HepG2 (cell line): ENCODE data around the gene SPOCD1.

Experiments used
- FOXK2 ChIP-seq: fragments of 450-650 bp; IDR thresholded peaks from 2 replicates; pipeline ENCODE4 v1.6.1; 2016
- JUND ChIP-seq: sonication (generic); formaldehyde crosslinking; IDR thresholded peaks from 2 replicates; pipeline ENCODE4 v1.8.0; 2022; ENCODE audit warnings: mild to moderate bottlenecking, missing genetic modification reagents
- NR2C2 ChIP-seq: sonication (generic); formaldehyde crosslinking; IDR thresholded peaks from 2 replicates; pipeline ENCODE4 v1.4.0; 2020; ENCODE audit warnings: missing genetic modification reagents, mild to moderate bottlenecking, moderate library complexity, borderline replicate concordance
- RAD51 ChIP-seq: fragments of 450-650 bp; IDR thresholded peaks from 2 replicates; pipeline ENCODE4 v1.6.1; 2016; ENCODE audit warnings: borderline replicate concordance
- RARG ChIP-seq: sonication (generic); formaldehyde crosslinking; IDR thresholded peaks from 2 replicates; pipeline ENCODE4 v1.4.0; 2020; ENCODE audit warnings: low read depth, mild to moderate bottlenecking, missing genetic modification reagents
- SMC3 ChIP-seq: IDR thresholded peaks from 2 replicates; pipeline ENCODE4 v1.6.1; 2011; ENCODE audit warnings: low read length, improper control_type of control experiment
- SNRNP70 ChIP-seq: fragments of 200-400 bp; formaldehyde crosslinking; IDR thresholded peaks from 2 replicates; pipeline ENCODE4 v1.6.1; 2017; ENCODE audit warnings: mild to moderate bottlenecking, low read depth, low read length, moderate library complexity
- ZNF124 ChIP-seq: sonication (generic); formaldehyde crosslinking; IDR thresholded peaks from 2 replicates; pipeline ENCODE4 v1.4.0; 2020; ENCODE audit warnings: missing genetic modification reagents
- ZNF274 ChIP-seq: sonication (generic); formaldehyde crosslinking; IDR thresholded peaks from 2 replicates; pipeline ENCODE4 v1.5.1; 2020; ENCODE audit warnings: mild to moderate bottlenecking, missing genetic modification reagents
- TF ChIP-seq, protein P1 (sequence below): sonication (generic); formaldehyde crosslinking; IDR thresholded peaks from 2 replicates; pipeline ENCODE4 v1.4.0; 2020; ENCODE audit warnings: missing genetic modification reagents, mild to moderate bottlenecking, borderline replicate concordance
- TF ChIP-seq, protein P2 (sequence below): IDR thresholded peaks from 2 replicates; pipeline ENCODE4 v1.6.1; 2012; ENCODE audit warnings: inconsistent platforms

DNA sequence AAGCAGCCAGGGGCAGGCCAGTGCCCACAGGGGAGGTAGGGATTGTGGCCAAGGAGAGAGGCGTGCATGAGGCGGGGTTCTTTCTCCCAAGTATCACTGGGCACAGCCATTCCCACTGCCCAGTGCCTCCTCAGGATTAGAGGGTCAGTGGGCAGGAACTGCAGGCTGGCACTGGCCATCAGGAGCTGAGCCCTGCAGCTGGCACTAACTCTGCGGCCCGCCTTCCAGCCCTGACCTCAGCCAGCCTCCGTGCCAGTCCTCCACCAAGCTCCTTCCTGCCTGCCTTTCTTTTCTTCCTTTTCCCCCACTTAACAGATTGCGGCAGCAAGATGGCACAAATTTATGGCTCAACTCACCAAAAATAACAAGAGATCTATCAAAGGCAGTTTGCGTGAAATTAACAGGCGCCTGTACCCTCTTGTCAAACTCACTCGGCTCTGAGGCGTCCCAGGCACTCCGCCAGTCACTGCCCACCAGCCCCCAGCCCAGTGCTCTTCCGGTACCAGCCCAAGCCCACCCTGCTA lies 62.8 kb downstream of the SPOCD1 start:
- no peak for TF ChIP-seq RARG (CRISPR knock-in tag)
- TF ChIP-seq RAD51: no peak
- TF ChIP-seq SNRNP70: no peak
- TF ChIP-seq, protein P1, sequence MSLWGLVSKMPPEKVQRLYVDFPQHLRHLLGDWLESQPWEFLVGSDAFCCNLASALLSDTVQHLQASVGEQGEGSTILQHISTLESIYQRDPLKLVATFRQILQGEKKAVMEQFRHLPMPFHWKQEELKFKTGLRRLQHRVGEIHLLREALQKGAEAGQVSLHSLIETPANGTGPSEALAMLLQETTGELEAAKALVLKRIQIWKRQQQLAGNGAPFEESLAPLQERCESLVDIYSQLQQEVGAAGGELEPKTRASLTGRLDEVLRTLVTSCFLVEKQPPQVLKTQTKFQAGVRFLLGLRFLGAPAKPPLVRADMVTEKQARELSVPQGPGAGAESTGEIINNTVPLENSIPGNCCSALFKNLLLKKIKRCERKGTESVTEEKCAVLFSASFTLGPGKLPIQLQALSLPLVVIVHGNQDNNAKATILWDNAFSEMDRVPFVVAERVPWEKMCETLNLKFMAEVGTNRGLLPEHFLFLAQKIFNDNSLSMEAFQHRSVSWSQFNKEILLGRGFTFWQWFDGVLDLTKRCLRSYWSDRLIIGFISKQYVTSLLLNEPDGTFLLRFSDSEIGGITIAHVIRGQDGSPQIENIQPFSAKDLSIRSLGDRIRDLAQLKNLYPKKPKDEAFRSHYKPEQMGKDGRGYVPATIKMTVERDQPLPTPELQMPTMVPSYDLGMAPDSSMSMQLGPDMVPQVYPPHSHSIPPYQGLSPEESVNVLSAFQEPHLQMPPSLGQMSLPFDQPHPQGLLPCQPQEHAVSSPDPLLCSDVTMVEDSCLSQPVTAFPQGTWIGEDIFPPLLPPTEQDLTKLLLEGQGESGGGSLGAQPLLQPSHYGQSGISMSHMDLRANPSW (CRISPR knock-in tag): no peak
- no peak for TF ChIP-seq ZNF124 (CRISPR knock-in tag)
- no peak for TF ChIP-seq ZNF274
- TF ChIP-seq, protein P2, sequence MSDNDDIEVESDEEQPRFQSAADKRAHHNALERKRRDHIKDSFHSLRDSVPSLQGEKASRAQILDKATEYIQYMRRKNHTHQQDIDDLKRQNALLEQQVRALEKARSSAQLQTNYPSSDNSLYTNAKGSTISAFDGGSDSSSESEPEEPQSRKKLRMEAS: no peak
- TF ChIP-seq JUND (CRISPR knock-in tag): no peak
- TF ChIP-seq FOXK2: no peak
- no peak for TF ChIP-seq SMC3
- no peak for TF ChIP-seq NR2C2
